GM10248 (cell line): ENCODE data around the gene NINL.

Source experiments
- CTCF ChIA-PET: fragments of 300-600 bp; sonication (Branson Sonifier 250); formaldehyde crosslinking; extraction: SDS; loops from one replicate; lab custom pipeline; 2021; ENCODE audit warnings: antibody characterized with exemption; lab: Yijun Ruan, JAX
- POLR2A ChIA-PET: fragments of 350-650 bp; sonication (Branson Sonifier 250); formaldehyde crosslinking; extraction: SDS; loops from one replicate; lab custom pipeline; 2020; ENCODE audit warnings: antibody characterized with exemption; lab: Yijun Ruan, JAX
- DNase-seq: peaks from one replicate; pipeline ENCODE4 v3.0.0; 2012; ENCODE audit errors: extremely low spot score
- CTCF ChIP-seq: IDR thresholded peaks from 2 replicates; pipeline ENCODE4 v1.5.1; 2012; ENCODE audit warnings: mild to moderate bottlenecking, low read depth; ENCODE audit errors: extremely low read depth, missing control alignments, control extremely low read depth

NINL gene

GRCh38 chr20:25535762-25536161 lies 49.6 kb downstream of the NINL start:
- POLR2A ChIA-PET = no interaction called here
- no peak for DNase-seq
- CTCF ChIA-PET = no interaction called here
- no peak for TF ChIP-seq CTCF

DNA sequence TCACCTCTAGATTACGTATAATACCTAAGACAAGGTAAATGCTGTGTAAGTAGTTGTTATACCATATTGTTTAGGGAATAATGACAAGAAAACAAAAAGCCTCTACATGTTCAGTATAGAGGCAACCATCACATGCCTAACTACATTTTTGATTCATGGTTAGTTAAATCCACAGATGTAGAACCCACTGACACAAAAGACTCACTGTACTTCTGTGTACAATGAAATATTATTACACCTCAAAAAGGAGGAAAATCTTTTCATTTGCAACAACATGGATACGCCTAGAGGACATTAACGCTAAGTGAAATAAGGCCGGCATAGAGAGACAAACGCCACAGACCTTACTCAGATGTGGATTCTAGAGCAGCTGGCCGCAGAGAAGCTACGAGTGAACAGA lies 50.5 kb downstream of the NINL start:
- ChIA-PET CTCF (no interaction called here), POLR2A (no interaction called here)
- no peak for DNase-seq
- TF ChIP-seq CTCF = no peak

DNA sequence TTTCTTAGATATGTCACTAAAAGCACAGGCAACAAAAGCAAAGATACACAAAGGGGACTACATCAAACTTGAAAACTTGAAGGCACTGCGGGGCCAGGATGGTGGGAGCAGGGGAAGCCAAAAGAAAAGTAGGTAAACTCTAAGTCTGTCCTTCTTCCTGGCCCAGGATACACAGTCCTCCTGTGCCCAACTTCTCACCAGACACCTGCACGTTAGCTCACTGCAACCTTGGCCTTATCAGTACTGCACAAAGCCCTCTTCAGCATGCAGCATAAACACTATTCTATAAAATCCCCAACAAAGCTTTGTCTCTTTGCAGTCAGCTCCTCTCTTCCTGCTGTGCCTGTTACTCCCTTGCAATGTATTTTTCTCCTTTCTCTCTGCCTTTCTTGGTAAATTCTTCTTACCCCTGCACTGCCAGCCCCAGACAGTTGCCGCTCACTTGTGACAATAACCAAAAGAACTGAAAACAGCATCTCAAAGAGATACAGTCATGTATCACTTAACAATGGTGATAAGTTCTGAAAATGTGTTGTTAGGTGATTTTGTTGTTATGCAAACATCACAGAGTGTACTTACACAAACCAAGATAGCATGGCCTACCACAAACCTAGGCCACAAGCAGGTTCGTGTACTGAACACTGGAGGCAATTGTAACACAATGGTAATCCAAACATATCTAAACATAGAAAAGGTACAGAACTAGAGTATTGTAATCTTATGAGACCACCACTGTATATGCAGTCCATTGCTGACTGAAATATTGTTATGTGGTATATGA lies 51.2 kb downstream of the NINL start:
- ChIA-PET CTCF (no interaction called here), POLR2A (no interaction called here)
- no peak for TF ChIP-seq CTCF
- DNase-seq = no peak

DNA sequence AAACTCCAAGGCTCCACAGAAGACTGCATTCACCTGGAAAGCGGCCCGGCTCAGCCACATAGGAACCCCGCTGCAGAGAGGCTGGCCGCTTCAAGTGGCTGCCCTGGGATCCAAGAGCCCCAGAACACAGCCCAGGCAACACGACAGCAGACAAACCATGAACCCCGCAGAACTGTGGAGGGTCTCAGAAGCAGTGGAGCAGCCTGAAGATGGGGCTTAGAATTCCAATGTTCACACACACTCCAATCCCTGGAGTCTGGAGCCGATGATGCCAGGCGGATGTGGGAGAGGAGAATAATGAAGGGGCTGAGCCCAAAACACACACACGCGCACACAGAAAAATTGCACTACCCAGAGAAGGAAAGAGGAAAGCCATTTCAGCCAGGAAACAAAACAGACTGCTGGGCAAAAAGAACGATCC lies 52.4 kb downstream of the NINL start:
- DNase-seq = no peak
- ChIA-PET POLR2A (no interaction called here), CTCF (no interaction called here)
- no peak for TF ChIP-seq CTCF

DNA sequence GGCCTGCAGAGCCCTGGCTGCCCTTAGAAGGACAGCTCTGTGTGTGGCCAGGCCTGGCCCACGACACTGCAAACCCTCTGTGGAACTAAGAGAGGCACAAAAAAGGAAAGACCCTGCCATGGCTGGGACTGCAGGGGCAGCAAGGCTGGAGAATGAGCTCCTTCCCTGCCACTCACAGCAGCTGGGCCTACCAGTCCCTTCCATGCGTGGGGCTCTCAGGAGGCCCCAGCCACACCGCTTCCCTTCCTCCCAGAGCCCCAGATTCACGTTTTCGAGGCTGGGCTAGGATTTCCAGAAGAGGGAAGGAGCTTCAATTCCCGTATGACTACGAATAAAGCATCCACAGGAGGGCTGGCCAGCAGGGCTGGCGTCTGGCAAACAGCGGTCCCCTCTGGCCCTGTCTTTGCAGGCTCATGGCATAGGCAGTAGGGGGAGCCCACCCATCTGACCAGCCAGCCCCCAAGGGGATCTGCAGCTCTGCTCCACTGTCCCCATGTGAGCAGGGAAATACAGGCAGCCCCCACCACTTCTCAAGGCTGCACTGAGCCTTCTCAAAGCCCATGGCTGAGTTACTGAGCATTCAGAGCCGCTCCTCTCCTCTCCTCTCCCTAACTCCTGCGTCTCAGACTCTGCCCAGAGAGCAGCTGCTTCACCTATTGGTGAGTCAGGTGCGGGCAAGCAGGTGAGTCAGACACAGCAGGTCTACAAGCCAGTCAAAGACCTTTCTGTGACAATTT lies 53.1 kb downstream of the NINL start:
- ChIA-PET CTCF (interaction anchor here (1.2 to 3.1 kb wide), 2 partner anchors 8 to 11 kb away, joined by 4 to 11 read pairs; no protein-coding TSS in a partner anchor), POLR2A (no interaction called here)
- DNase-seq = no peak
- no peak for TF ChIP-seq CTCF

DNA sequence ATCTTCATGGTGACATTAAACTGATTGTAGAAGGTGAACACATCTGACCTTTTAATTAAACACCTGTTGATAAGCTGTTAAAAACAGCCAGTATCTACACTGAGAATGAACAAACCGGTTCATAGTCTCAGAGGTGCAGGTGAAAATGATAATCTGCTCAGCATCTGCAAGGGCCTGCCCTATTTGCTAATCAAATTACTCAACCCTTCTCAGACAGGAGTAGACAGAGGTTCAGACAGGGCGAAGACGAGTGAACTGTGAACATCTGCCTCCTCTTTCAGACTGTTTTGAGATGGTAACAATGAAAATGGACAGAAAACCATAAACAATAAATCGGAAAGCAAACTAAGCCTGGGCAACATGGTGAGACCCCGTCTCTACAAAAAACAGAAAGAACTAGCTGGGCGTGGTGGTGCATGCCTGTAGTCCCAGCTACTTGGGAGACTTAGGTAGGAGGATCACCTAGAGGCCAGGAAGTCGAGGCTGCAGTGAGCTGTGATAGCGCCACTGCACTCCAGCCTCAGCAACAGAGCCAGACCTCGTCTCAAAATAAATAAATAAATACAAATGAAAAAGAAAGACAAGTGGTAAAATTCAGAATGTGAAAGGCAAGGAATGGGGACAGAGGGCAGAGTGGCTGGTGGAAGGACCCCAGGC lies 55.9 kb downstream of the NINL start:
- POLR2A ChIA-PET = no interaction called here
- CTCF ChIA-PET = interaction anchor here (1.0 to 3.1 kb wide), 2 partner anchors 11 to 14 kb away, joined by 3 to 11 read pairs; no protein-coding TSS in a partner anchor
- no peak for DNase-seq
- TF ChIP-seq CTCF = no peak
